Testis (tissue), 3 donors: ENCODE data around the gene PPIB. TPM values are rescaled to one million over a fixed set of nuclear protein-coding genes. Genes with fewer than 3 reads are reported as not detected.

Experiments used
- DNase-seq: peaks from one replicate; pipeline ENCODE4 v3.0.0-alpha.2; 2019
- H3K27ac ChIP-seq, 2 donors: fragments of 200-600 bp; sonication (generic); one replicate each; pipeline ENCODE4 v1.5.1; 2019
- H3K27me3 ChIP-seq: fragments of 200-600 bp; sonication (generic); one replicate; pipeline ENCODE4 v1.5.1; 2019
- H3K36me3 ChIP-seq: fragments of 200-600 bp; sonication (generic); one replicate; pipeline ENCODE4 v1.5.1; 2017; ENCODE audit warnings: low read depth; ENCODE audit errors: missing control alignments
- H3K4me1 ChIP-seq: fragments of 200-600 bp; sonication (generic); one replicate; pipeline ENCODE4 v1.5.1; 2019
- H3K4me3 ChIP-seq, 2 donors: fragments of 200-600 bp; sonication (generic); one replicate each; pipeline ENCODE4 v1.5.1; 2017 to 2019
- H3K9me3 ChIP-seq: fragments of 200-600 bp; sonication (generic); one replicate; pipeline ENCODE4 v1.5.1; 2017
- POLR2A ChIP-seq: fragments of 450-650 bp; IDR thresholded peaks from one replicate; pipeline ENCODE4 v1.6.1; 2017; ENCODE audit warnings: antibody characterized with exemption, mild to moderate bottlenecking, moderate library complexity
- WGBS, 2 donors: methylation state at CpG; one replicate each; pipeline ENCODE4 v1.1.5; 2018; 5-methylcytosine and 5-hydroxymethylcytosine counted together
- intact Hi-C: fragments of 100-400 bp; cut with DNase I; formaldehyde crosslinking; loops from one replicate; pipeline ENCODE4 v1.15.1; 2023; ENCODE audit warnings: low total_unique reads
- polyA plus RNA-seq: library from polyadenylated mRNA; stranded (reverse); fragments of 350-450 nt; fragmentation: Illumina TruSeq; extraction: RNeasy Lipid Tissue Mini Kit (QIAGEN cat#74804); gene quantifications from one replicate; pipeline ENCODE4 v1.2.3, GENCODE V29; 2014; ENCODE audit warnings: low read depth, low replicate concordance; ENCODE audit not compliant: insufficient read depth
- total RNA-seq, 2 donors: library from RNA; depleted of rRNA; stranded (reverse); fragments of >200 nt; gene quantifications; one replicate each; pipeline ENCODE4 v1.2.3, GENCODE V29; 2016
- TF ChIP-seq, protein P1 (sequence below), 3 experiments: fragments of 450-650 bp in 2 of 3; fragments of 200-600 bp in 1 of 3; sonication (generic) in 1 of 3; IDR thresholded peaks; one replicate each; pipeline ENCODE4 v1.5.1; 2016 to 2019; ENCODE audit warnings: antibody characterized with exemption in 3 of 3, mild to moderate bottlenecking in 2 of 3, moderate library complexity in 1 of 3

Gene PPIB
- total and polyA plus RNA-seq, 3 donors from 2014 or later = 202 to 302 (median 288) TPM

DNA sequence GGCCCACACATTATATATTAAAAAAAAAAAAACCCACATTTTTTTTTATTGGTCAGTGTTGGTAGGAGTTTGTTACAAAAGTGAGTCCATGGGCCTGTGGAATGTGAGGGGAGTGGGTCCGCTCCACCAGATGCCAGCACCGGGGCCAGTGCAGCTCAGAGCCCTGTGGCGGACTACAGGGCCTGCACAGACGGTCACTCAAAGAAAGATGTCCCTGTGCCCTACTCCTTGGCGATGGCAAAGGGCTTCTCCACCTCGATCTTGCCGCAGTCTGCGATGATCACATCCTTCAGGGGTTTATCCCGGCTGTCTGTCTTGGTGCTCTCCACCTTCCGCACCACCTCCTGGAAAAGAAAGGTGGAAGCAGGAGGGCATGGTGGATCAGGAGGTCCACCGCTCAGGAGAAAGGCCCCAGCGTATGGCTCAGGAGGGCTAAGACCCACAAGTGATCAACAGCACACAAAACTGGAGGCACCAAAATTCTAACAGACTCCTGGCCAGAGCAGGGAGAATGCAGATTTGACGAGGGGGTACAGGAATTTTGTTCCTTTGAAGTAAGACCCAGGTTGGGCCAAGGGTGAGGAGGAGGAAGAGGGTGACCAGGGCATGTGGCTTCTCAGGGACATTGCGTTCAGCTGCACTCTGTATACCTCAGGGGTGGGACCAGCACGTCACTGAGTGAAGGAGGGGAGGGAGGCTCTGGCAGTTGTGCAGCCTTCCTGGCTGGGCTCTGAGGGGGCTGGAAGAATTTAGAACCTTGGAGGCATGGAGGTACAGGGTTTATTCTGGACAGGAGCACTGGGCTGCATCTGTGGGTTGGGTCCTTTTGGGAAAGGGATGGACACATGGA lies 6.8 kb downstream of the PPIB start:
- DNase-seq = no peak
- no peak overlapping the region for H3K4me3 ChIP-seq
- no peak for TF ChIP-seq POLR2A
- TF ChIP-seq, protein P1, sequence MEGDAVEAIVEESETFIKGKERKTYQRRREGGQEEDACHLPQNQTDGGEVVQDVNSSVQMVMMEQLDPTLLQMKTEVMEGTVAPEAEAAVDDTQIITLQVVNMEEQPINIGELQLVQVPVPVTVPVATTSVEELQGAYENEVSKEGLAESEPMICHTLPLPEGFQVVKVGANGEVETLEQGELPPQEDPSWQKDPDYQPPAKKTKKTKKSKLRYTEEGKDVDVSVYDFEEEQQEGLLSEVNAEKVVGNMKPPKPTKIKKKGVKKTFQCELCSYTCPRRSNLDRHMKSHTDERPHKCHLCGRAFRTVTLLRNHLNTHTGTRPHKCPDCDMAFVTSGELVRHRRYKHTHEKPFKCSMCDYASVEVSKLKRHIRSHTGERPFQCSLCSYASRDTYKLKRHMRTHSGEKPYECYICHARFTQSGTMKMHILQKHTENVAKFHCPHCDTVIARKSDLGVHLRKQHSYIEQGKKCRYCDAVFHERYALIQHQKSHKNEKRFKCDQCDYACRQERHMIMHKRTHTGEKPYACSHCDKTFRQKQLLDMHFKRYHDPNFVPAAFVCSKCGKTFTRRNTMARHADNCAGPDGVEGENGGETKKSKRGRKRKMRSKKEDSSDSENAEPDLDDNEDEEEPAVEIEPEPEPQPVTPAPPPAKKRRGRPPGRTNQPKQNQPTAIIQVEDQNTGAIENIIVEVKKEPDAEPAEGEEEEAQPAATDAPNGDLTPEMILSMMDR (IDR thresholded peaks at IDR 0.05) = no peak
- no peaks in the 10 kb centered on the region for H3K36me3 ChIP-seq
- H3K9me3 ChIP-seq = no peaks in the 10 kb centered on the region
- no peak overlapping the region for H3K27ac ChIP-seq
- intact Hi-C loops = no loop called here
- 84 to 85% methylated on average over 14 to 15 of the region's 15 CpGs for WGBS, 2 donors
- peaks cover 21% of the 10 kb centered on the region for H3K4me1 ChIP-seq
- no peaks in the 10 kb centered on the region for H3K27me3 ChIP-seq

DNA sequence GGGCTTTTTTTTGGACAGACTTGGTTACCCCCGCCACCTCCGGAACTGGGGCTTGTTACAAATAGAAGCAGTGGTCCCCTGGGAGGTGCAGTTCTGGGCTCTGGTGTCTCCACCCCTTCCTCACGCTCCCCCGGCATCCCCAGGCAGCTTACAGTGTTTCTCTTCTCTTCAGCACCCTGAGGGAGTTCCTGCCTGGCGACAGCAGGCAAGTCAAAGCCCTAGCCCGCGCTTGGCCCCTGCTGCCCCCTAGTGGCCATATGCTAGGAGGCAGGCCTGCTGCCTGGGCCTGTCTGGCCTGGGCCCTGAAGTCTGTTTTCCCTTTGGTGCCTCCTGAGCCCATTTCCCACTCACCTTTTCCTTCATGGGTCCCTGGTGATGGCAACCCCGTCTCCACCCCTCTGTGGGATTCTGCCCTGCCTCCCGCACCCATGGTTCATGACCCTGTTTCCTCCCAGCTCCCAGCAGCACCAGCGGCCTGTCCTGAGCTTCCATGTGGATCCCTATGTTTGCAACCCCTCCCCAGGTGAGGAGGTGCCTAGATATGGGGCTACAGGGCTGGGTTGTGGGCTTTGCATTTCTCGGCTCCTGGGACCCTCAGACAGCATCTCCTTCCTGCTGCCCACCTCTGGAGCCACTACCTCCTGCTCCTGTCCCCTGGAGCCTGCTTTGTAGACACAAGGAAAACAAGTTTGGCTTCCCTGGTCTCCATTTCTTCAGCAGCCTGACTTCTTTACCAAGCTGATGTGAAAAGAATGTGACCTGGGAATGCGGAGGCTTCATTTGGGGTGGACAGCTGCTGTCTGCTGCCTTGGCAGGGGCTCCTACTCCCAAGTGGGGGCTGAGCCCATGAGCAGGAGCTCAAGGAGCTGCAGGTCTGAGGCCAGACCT lies 9.1 kb downstream of the PPIB start:
- 14 to 18% methylated on average over 8 to 12 of the region's 12 CpGs for WGBS, 2 donors
- TF ChIP-seq, protein P1 (IDR thresholded peaks at IDR 0.05) = peak; percentile 87 to 99 (median 92)
- TF ChIP-seq POLR2A = no peak
- intact Hi-C loops = loop anchor here (5.0 kb wide), 1 partner anchor 56 kb away; the partner anchor contains the start of gene SNX1
- Histone ChIP-seq H3K4me3 (no peak overlapping the region), H3K27me3 (no peaks in the 10 kb centered on the region), H3K9me3 (no peaks in the 10 kb centered on the region), H3K27ac (no peak overlapping the region), H3K4me1 (peaks cover 19% of the 10 kb centered on the region), H3K36me3 (no peaks in the 10 kb centered on the region)
- peak; percentile 92 for DNase-seq

DNA sequence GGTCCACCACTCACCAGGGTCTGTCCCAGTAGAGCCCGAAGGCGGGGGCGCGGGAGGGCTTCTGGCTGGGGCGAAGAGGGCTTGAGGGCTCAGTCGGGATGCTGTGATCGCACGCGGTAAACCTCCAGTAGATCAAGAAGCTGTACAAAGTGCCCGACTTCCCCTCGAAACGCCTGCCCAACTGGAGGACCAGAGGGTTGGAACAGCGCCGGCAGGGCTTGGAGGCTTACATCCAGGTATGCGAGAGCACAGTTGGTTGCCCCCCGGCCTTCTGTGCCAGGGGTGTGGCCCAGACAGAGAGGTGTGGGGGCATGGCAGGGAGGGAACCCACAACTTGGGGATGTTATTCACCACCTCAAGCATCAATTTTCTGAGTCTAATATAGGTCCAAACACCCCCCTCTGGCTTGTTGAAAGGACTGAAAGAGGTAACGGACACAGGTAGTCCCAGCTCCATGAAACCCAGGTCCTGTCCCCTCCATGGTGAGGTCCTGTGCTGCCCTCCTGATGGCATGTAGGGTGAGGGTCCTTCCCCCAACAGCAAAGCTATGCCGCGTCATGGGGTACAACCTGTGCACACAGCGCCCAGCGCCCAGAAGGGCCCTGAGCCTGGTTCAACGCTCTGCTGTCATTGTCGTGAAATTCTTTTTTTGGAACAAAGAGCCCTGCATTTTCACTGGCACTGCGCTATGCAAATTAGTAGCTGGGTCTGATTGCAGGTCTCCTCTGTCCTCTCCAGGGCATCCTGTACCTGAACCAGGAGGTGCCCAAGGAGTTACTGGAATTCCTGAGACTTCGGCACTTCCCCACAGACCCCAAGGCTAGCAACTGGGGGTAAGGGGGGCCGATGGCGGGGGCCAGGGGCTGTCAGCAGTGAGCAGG lies 10.1 kb downstream of the PPIB start:
- no peak for TF ChIP-seq POLR2A

DNA sequence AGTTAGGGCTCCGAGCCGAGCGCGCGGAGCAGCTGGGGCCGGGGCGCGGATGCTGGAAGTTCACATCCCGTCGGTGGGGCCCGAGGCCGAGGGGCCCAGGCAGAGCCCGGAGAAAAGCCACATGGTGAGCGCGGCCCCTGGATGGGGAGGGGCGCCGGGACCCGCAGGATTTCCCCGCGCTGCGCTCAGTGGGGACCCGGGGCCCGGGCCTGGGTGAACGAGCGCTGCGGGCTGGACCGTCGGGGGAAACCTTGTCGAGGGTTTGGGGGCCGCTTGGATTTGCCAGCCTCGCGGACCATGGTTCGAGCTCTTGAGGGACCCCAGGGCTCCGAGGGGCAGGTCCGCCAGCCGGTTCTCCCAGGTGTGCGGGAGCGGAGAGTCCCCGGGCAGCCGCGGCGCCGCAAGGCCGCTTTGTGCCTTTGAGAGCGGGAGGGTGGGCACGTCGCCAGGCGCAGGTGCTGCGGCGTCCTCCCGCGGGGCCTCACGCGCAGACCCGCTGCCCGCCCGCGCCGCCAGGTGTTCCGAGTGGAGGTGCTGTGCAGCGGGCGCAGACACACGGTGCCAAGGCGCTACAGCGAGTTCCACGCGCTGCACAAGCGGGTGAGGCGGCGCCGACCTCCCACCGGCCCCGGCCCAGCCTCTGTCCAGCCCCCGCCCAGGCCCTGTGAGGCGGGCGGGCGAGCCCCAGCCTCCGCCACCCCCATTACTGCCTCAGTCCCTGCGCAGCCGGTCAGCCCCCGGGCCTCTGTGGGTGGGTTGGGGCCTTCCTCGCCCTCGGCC lies 10.9 kb downstream of the PPIB start, which contains the start of gene SNX22:
Gene SNX22, plus strand, starts transcription at position 5 of the 780 bp plus-strand sequence. Its CDS starts 45 bp downstream, at position 50.
- intact Hi-C loops = loop anchor here (5.0 kb wide), 1 partner anchor 55 kb away; the partner anchor contains the start of gene SNX1
- Histone ChIP-seq H3K4me3 (peak within 1 kb of the TSS; percentile 17 to 37), H3K27ac (no peak within 1 kb of the TSS), H3K9me3 (no peaks in the 10 kb centered on the region), H3K27me3 (no peaks in the 10 kb centered on the region), H3K4me1 (peaks cover 19% of the 10 kb centered on the region), H3K36me3 (no peaks in the 10 kb centered on the region)
- no peak for DNase-seq
- TF ChIP-seq, protein P1 (IDR thresholded peaks at IDR 0.05) = no peak
- TF ChIP-seq POLR2A = no peak
- WGBS, 2 donors = 3% methylated on average over 44 of the region's 83 CpGs; no CpG with 5 or more reads in 1 of the 2 donors

More for the DNA sequence above, 10.1 kb downstream of the PPIB start:
- H3K27ac ChIP-seq = no peak overlapping the region
- WGBS, 2 donors = 29 to 35% methylated on average over 12 to 26 of the region's 27 CpGs
- no peaks in the 10 kb centered on the region for H3K36me3 ChIP-seq
- H3K9me3 ChIP-seq = no peaks in the 10 kb centered on the region
- no peaks in the 10 kb centered on the region for H3K27me3 ChIP-seq
- no peak for DNase-seq
- H3K4me3 ChIP-seq = peak overlapping the region in 1 of 2 donors; percentile 17
- H3K4me1 ChIP-seq = peaks cover 19% of the 10 kb centered on the region
- intact Hi-C loops = loop anchor here (5.0 kb wide), 1 partner anchor 55 kb away; the partner anchor contains the start of gene SNX1
